HepG2 (cell line): ENCODE measurements around the gene WDR7. TPM values are rescaled to one million over a fixed set of nuclear protein-coding genes. Genes with fewer than 3 reads are reported as not detected.

Experiments used
- BRD4 ChIP-seq: sonication (generic); formaldehyde crosslinking; IDR thresholded peaks from 2 replicates; pipeline ENCODE4 v1.4.0; 2020; ENCODE audit warnings: missing genetic modification reagents
- CREBL2 ChIP-seq: sonication (generic); formaldehyde crosslinking; IDR thresholded peaks from 2 replicates; pipeline ENCODE4 v1.8.1; 2023; ENCODE audit warnings: missing genetic modification reagents, mild to moderate bottlenecking, borderline replicate concordance
- FOXA3 ChIP-seq: IDR thresholded peaks from 2 replicates; pipeline ENCODE4 v1.6.1; 2016; ENCODE audit warnings: missing genetic modification reagents, missing compliant biosample characterization
- HNF4G ChIP-seq, 2 experiments: sonication (generic) in 1 of 2; formaldehyde crosslinking in 1 of 2; IDR thresholded peaks; 2 replicates each; pipeline versions ENCODE4 v1.4.0 to v1.6.1; 2011 to 2020; ENCODE audit warnings: borderline replicate concordance in 2 of 2, low read depth in 2 of 2, mild to moderate bottlenecking in 2 of 2, low read length in 1 of 2, missing genetic modification reagents in 1 of 2, moderate library complexity in 1 of 2
- HNRNPK ChIP-seq: fragments of 200-400 bp; formaldehyde crosslinking; IDR thresholded peaks from 2 replicates; pipeline ENCODE4 v1.6.1; 2018; ENCODE audit warnings: low read length, low read depth, moderate library complexity, mild to moderate bottlenecking; ENCODE audit not compliant: poor library complexity, severe bottlenecking
- HOXA3 ChIP-seq: sonication (generic); formaldehyde crosslinking; IDR thresholded peaks from 2 replicates; pipeline ENCODE4 v1.5.0; 2020; ENCODE audit warnings: missing genetic modification reagents
- KAT8 ChIP-seq: IDR thresholded peaks from 2 replicates; pipeline ENCODE4 v1.6.1; 2016; ENCODE audit warnings: missing genetic modification reagents, missing compliant biosample characterization
- KDM5A ChIP-seq: fragments of 200-600 bp; sonication (generic); IDR thresholded peaks from 2 replicates; pipeline ENCODE4 v1.7.0; 2018; ENCODE audit warnings: antibody characterized with exemption, mild to moderate bottlenecking, low read length, borderline replicate concordance
- KLF9 ChIP-seq: IDR thresholded peaks from 2 replicates; pipeline ENCODE4 v1.6.1; 2016; ENCODE audit warnings: low read depth
- NFYB ChIP-seq: sonication (generic); formaldehyde crosslinking; IDR thresholded peaks from 2 replicates; pipeline ENCODE4 v1.4.0; 2020; ENCODE audit warnings: missing genetic modification reagents
- NONO ChIP-seq, 2 experiments: fragments of 450-650 bp in 1 of 2; sonication (generic) in 1 of 2; formaldehyde crosslinking in 1 of 2; IDR thresholded peaks in 1 of 2; conservative IDR thresholded peaks in 1 of 2; 2 replicates each; pipeline versions ENCODE4 v1.6.1 to v1.8.0; 2017 to 2022; ENCODE audit warnings: mild to moderate bottlenecking in 1 of 2, missing genetic modification reagents in 1 of 2, moderate library complexity in 1 of 2
- NR0B2 ChIP-seq: sonication (generic); formaldehyde crosslinking; IDR thresholded peaks from 2 replicates; pipeline ENCODE4 v1.4.0; 2020; ENCODE audit warnings: mild to moderate bottlenecking, missing genetic modification reagents
- PHF20 ChIP-seq: sonication (generic); formaldehyde crosslinking; IDR thresholded peaks from 2 replicates; pipeline ENCODE4 v1.5.0; 2020; ENCODE audit warnings: mild to moderate bottlenecking, missing genetic modification reagents
- POLR2G ChIP-seq: fragments of 200-400 bp; formaldehyde crosslinking; IDR thresholded peaks from 2 replicates; pipeline ENCODE4 v1.6.1; 2018; ENCODE audit warnings: mild to moderate bottlenecking, low read depth, low read length, moderate library complexity
- SALL1 ChIP-seq: sonication (generic); formaldehyde crosslinking; IDR thresholded peaks from 2 replicates; pipeline ENCODE4 v1.8.0; 2022; ENCODE audit warnings: mild to moderate bottlenecking, missing genetic modification reagents
- TAF1 ChIP-seq: sonication (generic); formaldehyde crosslinking; IDR thresholded peaks from 2 replicates; pipeline ENCODE4 v1.4.0; 2020; ENCODE audit warnings: missing genetic modification reagents
- THYN1 ChIP-seq: sonication (generic); formaldehyde crosslinking; IDR thresholded peaks from 2 replicates; pipeline ENCODE4 v1.8.1; 2023; ENCODE audit warnings: low read depth, mild to moderate bottlenecking, moderate library complexity, missing genetic modification reagents, borderline replicate concordance
- YEATS2 ChIP-seq: sonication (generic); formaldehyde crosslinking; IDR thresholded peaks from 2 replicates; pipeline ENCODE4 v1.4.0; 2020; ENCODE audit warnings: missing genetic modification reagents, borderline replicate concordance
- YY1 ChIP-seq: IDR thresholded peaks from 2 replicates; pipeline ENCODE4 v1.6.1; 2011; ENCODE audit warnings: low read length, low read depth, moderate library complexity, mild to moderate bottlenecking; ENCODE audit not compliant: insufficient read depth, insufficient replicate concordance
- ZBTB33 ChIP-seq: sonication (generic); formaldehyde crosslinking; IDR thresholded peaks from 2 replicates; pipeline ENCODE4 v1.4.0; 2020; ENCODE audit warnings: missing genetic modification reagents
- ZFP36L1 ChIP-seq: sonication (generic); formaldehyde crosslinking; IDR thresholded peaks from 2 replicates; pipeline ENCODE4 v1.8.0; 2022; ENCODE audit warnings: mild to moderate bottlenecking, missing genetic modification reagents, moderate library complexity
- ZMAT5 ChIP-seq: sonication (generic); formaldehyde crosslinking; IDR thresholded peaks from 2 replicates; pipeline ENCODE4 v1.5.0; 2020; ENCODE audit warnings: mild to moderate bottlenecking, low read depth, missing genetic modification reagents, borderline replicate concordance
- ZNF20 ChIP-seq: sonication (generic); formaldehyde crosslinking; IDR thresholded peaks from 2 replicates; pipeline ENCODE4 v1.4.0; 2020; ENCODE audit warnings: mild to moderate bottlenecking, moderate library complexity, missing genetic modification reagents
- ZNF768 ChIP-seq: sonication (generic); formaldehyde crosslinking; IDR thresholded peaks from 2 replicates; pipeline ENCODE4 v1.4.0; 2020; ENCODE audit warnings: missing genetic modification reagents
- ZNF788 ChIP-seq: sonication (generic); formaldehyde crosslinking; IDR thresholded peaks from 2 replicates; pipeline ENCODE4 v1.5.0; 2020; ENCODE audit warnings: mild to moderate bottlenecking, missing genetic modification reagents, borderline replicate concordance
- ZNF790 ChIP-seq: sonication (generic); formaldehyde crosslinking; IDR thresholded peaks from 2 replicates; pipeline ENCODE4 v1.8.0; 2022; ENCODE audit warnings: missing genetic modification reagents, mild to moderate bottlenecking, borderline replicate concordance
- polyA plus RNA-seq, 8 experiments: library from polyadenylated mRNA; depleted of rRNA in 3 of 8; stranded (reverse) in 7 of 8; unstranded in 1 of 8; fragments of >200 nt; fragmentation: Illumina TruSeq in 4 of 8; extraction: Trizol in 4 of 8; gene quantifications; 2 replicates each; pipeline versions ENCODE4 v1.2.1 to v1.2.3, GENCODE V29; 2011 to 2016; ENCODE audit warnings: low read depth in 4 of 8, missing spikeins in 1 of 8, mixed read lengths in 1 of 8; ENCODE audit not compliant: insufficient read depth in 1 of 8
- total RNA-seq, 5 experiments: library from RNA; depleted of rRNA; stranded (reverse); fragments of >200 nt; fragmentation: Illumina TruSeq; extraction: Trizol; gene quantifications; 2 replicates each; pipeline ENCODE4 v1.2.3, GENCODE V29; 2016; ENCODE audit warnings: low read depth in 1 of 5

Gene WDR7
- total and polyA plus RNA-seq, 2 of the 13 experiments (the other 11 are each of a cell fraction or from before 2014, with no cell fraction given): 2.0 to 7.8 TPM

- TF ChIP-seq HNF4G (IDR thresholded peaks at IDR 0.05; ENCODE audit: borderline replicate concordance, low read depth, low read length): peak; percentile 30; the same call in 1 of the 2 replicates
- no peak for TF ChIP-seq HNF4G (CRISPR knock-in tag; IDR thresholded peaks at IDR 0.05; ENCODE audit: borderline replicate concordance, low read depth)
- peak; percentile 98 for TF ChIP-seq HNRNPK
- TF ChIP-seq CREBL2 (CRISPR knock-in tag): no peak
- TF ChIP-seq SALL1 (CRISPR knock-in tag): peak; percentile 42
- peak; percentile 51 for TF ChIP-seq YY1
- TF ChIP-seq FOXA3: peak; percentile 48; the same call in 1 of the 2 replicates
- peak; percentile 73; the same call in 1 of the 2 replicates for TF ChIP-seq KDM5A
- TF ChIP-seq ZNF790 (CRISPR knock-in tag): peak; percentile 74; the same call in 1 of the 2 replicates
- peak; percentile 45 for TF ChIP-seq ZNF768 (CRISPR knock-in tag)
- peak; percentile 59; the same call in 1 of the 2 replicates for TF ChIP-seq NR0B2 (CRISPR knock-in tag)
- peak; percentile 82 for TF ChIP-seq KLF9 (CRISPR knock-in tag)
- TF ChIP-seq PHF20 (CRISPR knock-in tag): peak; percentile 91
- peak; percentile 95 for TF ChIP-seq KAT8
- peak; percentile 69; the same call in 1 of the 2 replicates for TF ChIP-seq ZNF788 (CRISPR knock-in tag)
- TF ChIP-seq NFYB (CRISPR knock-in tag): peak; percentile 80
- TF ChIP-seq POLR2G: peak; percentile 88
- no peak for TF ChIP-seq ZMAT5
- peak; percentile 98 for TF ChIP-seq YEATS2 (CRISPR knock-in tag)
- TF ChIP-seq ZNF20 (CRISPR knock-in tag): peak; percentile 53; the same call in 1 of the 2 replicates
- peak; percentile 51; the same call in 1 of the 2 replicates for TF ChIP-seq ZFP36L1
- no peak for TF ChIP-seq ZBTB33 (CRISPR knock-in tag)
- TF ChIP-seq BRD4 (CRISPR knock-in tag): no peak
- no peak for TF ChIP-seq THYN1 (CRISPR knock-in tag)
- peak; percentile 95 for TF ChIP-seq HOXA3 (CRISPR knock-in tag)
- no peak for TF ChIP-seq NONO (IDR thresholded peaks at IDR 0.05)
- peak; percentile 54 for TF ChIP-seq NONO (CRISPR knock-in tag; conservative IDR thresholded peaks at IDR 0.05)
- TF ChIP-seq TAF1 (CRISPR knock-in tag): peak; percentile 82
These were observed 12.7 kb upstream of the WDR7 start, which contains the start of gene TXNL1 (continued) for GRCh38 chr18:56638232-56639103.
